ENCODE data around the gene C16orf89.
"Not testable (repeated sequence)": the region's sequence is repeated elsewhere in the genome, so short reads cannot be mapped to it uniquely, and the experiment has no call there.

The C16orf89 gene

GRCh38 chr16:5077304-5077703, 11.5 kb upstream of the C16orf89 start:
- no peak overlapping the region for H3K4me3 ChIP-seq (ENCODE audit: low read depth, low read length)
- TF ChIP-seq MYC (IDR thresholded peaks at IDR 0.05; ENCODE audit: low read depth, low read length): no peak
- TF ChIP-seq CTCF (IDR thresholded peaks at IDR 0.05; ENCODE audit: low read depth, low read length): no peak
- no peak for TF ChIP-seq MAX (IDR thresholded peaks at IDR 0.05; ENCODE audit: low read depth, low read length)
- TF ChIP-seq POLR2A (IDR thresholded peaks at IDR 0.05; ENCODE audit: extremely low read depth, insufficient read length): no peak
- no peak for DNase-seq (ENCODE audit: low read depth)

- peak; percentile 29 for DNase-seq (ENCODE audit: low read depth)
- TF ChIP-seq MAX (IDR thresholded peaks at IDR 0.05; ENCODE audit: low read depth, low read length): no peak
- H3K4me3 ChIP-seq (ENCODE audit: low read depth, low read length): no peak overlapping the region
These were observed 9.9 kb upstream of the C16orf89 start for GRCh38 chr16:5075637-5076036.

- not testable (repeated sequence) for H3K4me3 ChIP-seq (ENCODE audit: low read depth, low read length); DNase-seq (ENCODE audit: low read depth)
These were observed 8.0 kb upstream of the C16orf89 start for GRCh38 chr16:5073771-5074170.

GRCh38 chr16:5073279-5073629, 7.5 kb upstream of the C16orf89 start:
- TF ChIP-seq CTCF (IDR thresholded peaks at IDR 0.05; ENCODE audit: low read depth, low read length): no peak
- TF ChIP-seq MYC (IDR thresholded peaks at IDR 0.05; ENCODE audit: low read depth, low read length): no peak
- no peak for TF ChIP-seq POLR2A (IDR thresholded peaks at IDR 0.05; ENCODE audit: extremely low read depth, insufficient read length)
- TF ChIP-seq MAX (IDR thresholded peaks at IDR 0.05; ENCODE audit: low read depth, low read length): no peak
- H3K4me3 ChIP-seq (ENCODE audit: low read depth, low read length): peak overlapping the region; percentile 96
- DNase-seq (ENCODE audit: low read depth): no peak

- DNase-seq (ENCODE audit: low read depth): no peak
- H3K4me3 ChIP-seq (ENCODE audit: low read depth, low read length): peak overlapping the region; percentile 96
- TF ChIP-seq MYC (IDR thresholded peaks at IDR 0.05; ENCODE audit: low read depth, low read length) (no peak), CTCF (IDR thresholded peaks at IDR 0.05; ENCODE audit: low read depth, low read length) (no peak), MAX (IDR thresholded peaks at IDR 0.05; ENCODE audit: low read depth, low read length) (no peak), POLR2A (IDR thresholded peaks at IDR 0.05; ENCODE audit: extremely low read depth, insufficient read length) (no peak)
These were observed 6.8 kb upstream of the C16orf89 start for GRCh38 chr16:5072334-5073278.

- peak; percentile 89 for DNase-seq (ENCODE audit: low read depth)
- H3K4me3 ChIP-seq (ENCODE audit: low read depth, low read length): peak within 1 kb of the TSS; percentile 96
- peak; percentile 95 for TF ChIP-seq MAX (IDR thresholded peaks at IDR 0.05; ENCODE audit: low read depth, low read length)
- TF ChIP-seq CTCF (IDR thresholded peaks at IDR 0.05; ENCODE audit: low read depth, low read length): no peak
- peak; percentile 84; the same call in 1 of the 2 replicates for TF ChIP-seq MYC (IDR thresholded peaks at IDR 0.05; ENCODE audit: low read depth, low read length)
- peak; percentile 93 for TF ChIP-seq POLR2A (IDR thresholded peaks at IDR 0.05; ENCODE audit: extremely low read depth, insufficient read length)
These were observed 6.1 kb upstream of the C16orf89 start, which contains the start of gene ALG1 for GRCh38 chr16:5071681-5072333. Gene ALG1, plus strand, starts transcription at chr16:5071843. Its CDS starts 7 bp downstream, at chr16:5071850.

Measured in NB4 (cell line).